Measurements from ENCODE around the gene VPREB1.
"Not testable (repeated sequence)": the region's sequence is repeated elsewhere in the genome, so short reads cannot be mapped to it uniquely, and the experiment has no call there.

The VPREB1 gene, protein sequence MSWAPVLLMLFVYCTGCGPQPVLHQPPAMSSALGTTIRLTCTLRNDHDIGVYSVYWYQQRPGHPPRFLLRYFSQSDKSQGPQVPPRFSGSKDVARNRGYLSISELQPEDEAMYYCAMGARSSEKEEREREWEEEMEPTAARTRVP

DNA sequence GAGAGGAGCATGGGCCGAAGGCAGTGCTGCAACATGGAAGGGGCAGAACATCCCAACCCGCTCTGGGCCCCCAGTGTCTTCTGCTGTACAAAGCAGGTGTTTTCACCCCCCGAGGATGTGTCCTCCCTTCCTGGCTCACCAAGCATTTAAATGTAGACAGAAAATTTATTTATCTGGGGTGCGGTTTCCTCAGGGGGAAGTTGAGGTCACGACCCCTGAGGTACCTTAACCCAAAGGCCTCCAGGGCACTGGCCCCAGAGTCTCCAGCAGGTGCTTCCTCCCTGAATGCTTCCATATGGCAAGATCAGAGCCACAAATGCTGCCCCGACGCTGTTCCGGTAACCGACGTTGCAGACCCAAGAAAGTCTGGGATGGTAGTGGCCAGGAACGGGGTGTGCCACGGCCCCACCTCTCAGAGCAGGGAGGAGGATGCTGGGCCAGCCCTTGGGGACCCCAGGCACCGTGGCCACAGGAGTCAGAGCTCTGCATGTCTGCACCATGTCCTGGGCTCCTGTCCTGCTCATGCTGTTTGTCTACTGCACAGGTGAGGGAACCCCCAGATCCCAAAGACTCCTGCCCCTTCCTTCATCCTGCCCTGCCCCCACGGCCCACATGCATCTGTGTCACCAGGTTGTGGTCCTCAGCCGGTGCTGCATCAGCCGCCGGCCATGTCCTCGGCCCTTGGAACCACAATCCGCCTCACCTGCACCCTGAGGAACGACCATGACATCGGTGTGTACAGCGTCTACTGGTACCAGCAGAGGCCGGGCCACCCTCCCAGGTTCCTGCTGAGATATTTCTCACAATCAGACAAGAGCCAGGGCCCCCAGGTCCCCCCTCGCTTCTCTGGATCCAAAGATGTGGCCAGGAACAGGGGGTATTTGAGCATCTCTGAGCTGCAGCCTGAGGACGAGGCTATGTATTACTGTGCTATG, at the start of gene VPREB1:
Gene VPREB1 (plus strand): TSS at position 471 of the 935 bp plus-strand sequence. CDS start 28 bp downstream, at position 499.
- DNase-seq (ENCODE audit: low read depth in 2 of 2): no peak

DNA sequence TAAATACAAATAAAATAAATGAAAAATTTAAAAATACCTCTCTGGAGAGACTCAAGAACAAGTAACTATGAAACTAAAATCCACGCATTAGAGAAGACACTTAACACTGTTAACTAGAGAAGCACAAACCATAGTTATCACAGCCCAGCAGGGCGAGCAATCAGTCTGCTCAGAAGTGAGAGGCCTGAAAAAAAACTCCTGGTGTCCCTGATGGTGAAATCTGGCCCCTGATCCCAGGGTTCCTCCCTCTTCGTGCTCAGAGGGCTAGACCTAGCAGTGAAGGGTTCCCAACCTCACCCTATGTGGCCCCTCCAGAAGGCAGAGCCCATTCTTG, 49.7 kb upstream of the VPREB1 start:
- DNase-seq (ENCODE audit: low read depth in 2 of 2): no peak

DNA sequence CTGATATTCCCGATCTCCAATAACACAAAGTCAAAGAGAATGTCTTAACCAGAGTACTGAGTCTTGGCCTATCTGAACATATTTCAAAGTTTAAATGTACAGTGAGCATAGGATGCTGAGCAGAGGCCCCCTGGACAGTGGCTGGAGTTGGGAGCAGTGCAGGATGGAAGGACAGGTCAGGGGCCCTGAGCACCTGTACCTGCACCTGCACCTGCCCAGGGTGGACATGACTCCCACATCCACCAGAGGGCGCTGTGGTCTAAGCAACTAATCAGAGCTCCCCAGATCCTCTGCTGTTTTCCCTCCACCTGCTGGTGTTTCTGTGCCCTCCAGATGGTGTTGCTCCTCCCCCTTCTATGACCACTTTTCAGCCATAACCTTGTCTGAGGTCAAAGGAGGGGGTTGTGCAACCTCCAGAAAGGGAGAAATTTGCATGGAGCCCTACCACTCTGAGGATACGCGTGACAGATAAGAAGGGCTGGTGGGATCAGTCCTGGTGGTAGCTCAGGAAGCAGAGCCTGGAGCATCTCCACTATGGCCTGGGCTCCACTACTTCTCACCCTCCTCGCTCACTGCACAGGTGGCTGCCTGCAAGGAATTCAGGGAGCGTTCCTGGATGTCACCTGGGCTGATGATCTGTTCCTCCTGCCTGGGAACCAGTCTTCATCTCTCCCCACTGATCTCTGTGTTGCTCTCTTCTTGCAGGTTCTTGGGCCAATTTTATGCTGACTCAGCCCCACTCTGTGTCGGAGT, 49.1 kb upstream of the VPREB1 start:
- DNase-seq (ENCODE audit: low read depth in 2 of 2): peak; percentile 42 to 77

DNA sequence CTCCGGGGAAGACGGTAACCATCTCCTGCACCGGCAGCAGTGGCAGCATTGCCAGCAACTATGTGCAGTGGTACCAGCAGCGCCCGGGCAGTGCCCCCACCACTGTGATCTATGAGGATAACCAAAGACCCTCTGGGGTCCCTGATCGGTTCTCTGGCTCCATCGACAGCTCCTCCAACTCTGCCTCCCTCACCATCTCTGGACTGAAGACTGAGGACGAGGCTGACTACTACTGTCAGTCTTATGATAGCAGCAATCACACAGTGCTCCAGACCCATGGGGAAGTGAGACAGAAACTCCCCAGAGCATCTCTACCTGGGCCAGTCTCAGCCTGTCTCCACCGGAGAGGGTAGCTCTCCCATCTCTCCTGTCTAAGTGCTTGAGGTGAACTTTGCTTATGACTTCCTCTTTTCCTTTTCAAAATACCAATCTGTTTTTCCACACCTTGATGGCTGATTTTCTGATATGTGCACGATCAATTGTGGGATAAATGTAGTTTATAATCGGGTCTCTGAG, 48.5 kb upstream of the VPREB1 start:
- no peak for DNase-seq (ENCODE audit: low read depth in 2 of 2)

DNA sequence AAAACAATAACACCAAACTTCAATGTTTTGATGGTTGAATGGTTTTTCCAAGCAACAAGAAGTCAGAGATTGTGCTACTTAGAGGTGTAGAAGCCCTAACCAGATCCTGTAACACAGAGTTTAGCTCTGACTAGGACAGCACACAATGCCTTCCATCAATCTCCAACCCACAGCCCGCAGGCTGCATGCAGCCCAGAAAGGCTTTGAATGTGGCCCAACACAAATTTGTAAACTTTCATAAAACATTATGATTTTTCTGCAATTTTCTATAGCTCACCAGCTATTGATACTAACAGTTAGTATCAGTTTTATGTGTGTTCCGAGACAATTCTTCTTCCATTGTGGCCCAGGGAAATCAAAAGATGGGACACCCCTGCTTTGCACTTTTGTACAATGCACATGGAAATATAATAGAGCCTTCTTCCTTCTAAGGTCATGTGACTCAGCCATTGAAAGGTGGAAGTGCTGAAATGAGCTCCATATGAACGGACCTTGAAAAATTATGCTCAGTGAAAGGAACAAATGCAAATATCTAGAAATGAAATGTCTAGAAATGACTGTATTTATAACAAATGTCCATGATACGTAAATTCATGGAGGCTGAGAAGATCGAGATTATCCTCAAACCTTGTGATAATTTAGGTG, 47.6 kb upstream of the VPREB1 start:
- DNase-seq (ENCODE audit: low read depth in 2 of 2): no peak

DNA sequence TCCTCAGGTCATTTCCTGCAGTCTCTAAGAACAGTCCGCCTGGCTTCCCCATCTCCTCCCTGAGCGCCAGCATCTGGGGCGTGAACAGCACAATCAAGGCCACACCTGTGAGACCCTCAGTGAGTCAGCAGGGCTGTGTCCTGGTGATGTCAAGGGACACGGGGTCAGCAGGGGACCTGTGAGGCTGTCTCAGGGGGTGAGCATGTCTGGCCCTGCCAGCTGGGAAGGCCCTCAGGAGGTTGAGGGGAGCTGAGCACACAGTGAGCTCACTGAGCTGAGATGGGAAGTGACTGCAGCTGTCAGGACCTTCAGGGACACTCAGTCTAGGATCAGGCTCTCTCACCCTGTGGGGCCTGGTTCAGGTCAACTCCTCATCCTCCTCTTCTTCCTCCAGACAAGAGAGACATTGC, 46.6 kb upstream of the VPREB1 start:
- DNase-seq (ENCODE audit: low read depth in 2 of 2): no peak

DNA sequence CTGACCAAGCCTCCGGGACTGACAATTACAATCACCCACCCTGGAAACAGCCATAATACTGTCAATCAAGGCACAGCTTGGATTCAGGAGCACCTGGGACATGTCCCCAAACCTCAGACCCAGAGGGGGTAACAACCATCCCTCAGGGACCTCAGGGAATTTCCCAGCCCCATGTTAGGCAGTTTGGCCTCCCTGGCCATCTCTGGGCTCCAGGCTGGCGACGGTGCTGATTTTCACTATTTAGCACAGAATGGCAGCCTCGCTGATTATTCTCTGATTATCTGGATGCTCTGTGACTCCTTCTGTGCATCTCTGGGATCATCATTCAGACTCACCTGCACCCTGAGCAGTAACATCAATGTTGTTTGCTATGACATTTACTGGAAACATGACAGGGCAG, 45.8 kb upstream of the VPREB1 start:
- no peak for DNase-seq (ENCODE audit: low read depth in 2 of 2)

DNA sequence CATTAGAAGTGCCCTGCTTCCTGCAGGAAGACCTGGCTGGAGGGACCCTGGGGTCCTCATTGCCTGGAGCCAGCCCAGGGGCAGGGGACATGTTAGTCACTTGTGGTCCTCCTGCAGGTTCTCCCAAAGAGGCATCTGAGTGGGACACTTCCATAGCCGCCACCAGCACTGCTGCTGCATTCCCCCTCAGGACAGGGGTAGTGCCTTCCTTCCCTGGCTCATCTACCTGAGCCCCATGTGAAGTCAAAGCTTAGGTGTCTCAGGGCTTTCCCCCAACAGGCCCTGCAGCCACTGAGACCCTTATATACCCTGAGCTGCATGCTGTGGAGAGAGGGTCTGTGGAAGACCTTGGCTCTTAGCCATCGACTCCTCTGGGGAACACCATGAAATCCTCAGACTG, 45.0 kb upstream of the VPREB1 start:
- DNase-seq (ENCODE audit: low read depth in 2 of 2): no peak

DNA sequence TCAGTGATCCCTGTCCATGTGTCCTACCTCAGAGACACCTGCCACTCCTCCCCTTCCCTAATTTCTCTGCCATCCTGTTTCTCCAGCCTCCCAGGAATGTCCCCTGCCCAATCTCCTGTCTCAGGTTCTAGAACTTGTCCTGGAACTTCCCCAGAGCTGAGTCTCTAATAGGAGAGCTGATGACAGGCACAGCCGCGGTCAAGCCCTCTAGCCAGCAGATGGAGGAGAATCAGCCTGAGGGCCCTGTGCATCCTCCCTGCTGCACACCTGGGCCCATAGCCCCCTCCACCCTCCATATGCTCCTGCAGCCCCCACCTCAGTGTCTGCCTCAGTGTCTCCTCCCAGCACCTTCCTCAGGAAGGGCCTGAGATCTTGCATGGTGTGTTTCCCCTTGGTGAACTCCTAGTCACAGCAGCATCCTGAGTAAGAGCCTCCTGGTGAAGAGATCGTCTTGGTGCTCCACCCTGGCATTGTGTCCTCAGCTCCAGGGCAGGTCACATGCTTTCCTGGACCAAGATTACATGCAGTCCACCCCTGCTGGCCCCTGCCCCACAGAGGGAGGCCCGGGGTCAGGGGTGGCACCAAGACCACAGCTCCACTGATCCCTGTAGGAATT, 43.9 kb upstream of the VPREB1 start:
- DNase-seq (ENCODE audit: low read depth in 2 of 2): no peak

DNA sequence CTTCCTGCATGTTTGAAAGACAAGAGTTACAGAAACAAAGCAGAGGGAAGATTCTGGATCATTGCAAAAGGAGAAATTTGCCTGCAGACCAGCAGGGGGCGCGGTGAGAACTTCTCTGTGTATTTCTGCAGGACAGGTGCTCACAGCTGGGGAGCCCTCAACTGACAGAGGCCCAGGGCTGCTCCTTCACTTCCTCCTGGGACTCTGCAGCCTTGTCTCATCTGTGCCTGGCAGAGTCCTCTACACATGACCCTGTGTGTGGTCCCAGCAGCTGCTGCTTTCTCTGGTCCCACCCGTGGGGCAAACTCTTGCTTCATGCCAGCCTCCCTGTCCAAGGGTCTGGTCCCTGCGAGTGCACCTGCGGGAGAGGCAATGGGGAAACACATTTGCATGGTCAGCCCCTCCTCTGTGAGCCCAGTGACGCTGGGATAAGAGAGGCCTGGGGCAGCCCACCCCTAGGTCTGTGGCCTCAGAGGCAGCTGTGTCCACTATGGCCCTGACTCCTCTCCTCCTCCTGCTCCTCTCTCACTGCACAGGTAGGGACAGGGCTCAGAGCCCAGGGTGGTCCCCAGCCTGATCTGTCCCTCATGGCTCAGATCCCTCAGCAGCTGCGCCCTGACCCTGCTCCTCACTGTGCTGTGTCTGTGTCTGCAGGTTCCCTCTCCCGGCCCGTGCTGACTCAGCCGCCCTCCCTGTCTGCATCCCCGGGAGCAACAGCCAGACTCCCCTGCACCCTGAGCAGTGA, 43.2 kb upstream of the VPREB1 start:
- peak in 1 of 2 donors; percentile 5 for DNase-seq (ENCODE audit: low read depth in 2 of 2)

DNA sequence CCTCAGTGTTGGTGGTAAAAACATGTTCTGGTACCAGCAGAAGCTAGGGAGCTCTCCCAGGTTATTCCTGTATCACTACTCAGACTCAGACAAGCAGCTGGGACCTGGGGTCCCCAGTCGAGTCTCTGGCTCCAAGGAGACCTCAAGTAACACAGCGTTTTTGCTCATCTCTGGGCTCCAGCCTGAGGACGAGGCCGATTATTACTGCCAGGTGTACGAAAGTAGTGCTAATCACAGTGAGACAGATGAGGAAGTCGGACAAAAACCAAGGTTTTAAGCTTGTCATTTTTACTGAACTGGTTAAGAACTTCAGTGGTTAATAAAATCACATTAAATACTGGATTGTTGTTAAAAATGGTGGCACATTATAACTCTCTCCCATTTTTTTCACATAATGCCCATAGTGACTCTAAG, 42.6 kb upstream of the VPREB1 start:
- DNase-seq (ENCODE audit: low read depth in 2 of 2): no peak

DNA sequence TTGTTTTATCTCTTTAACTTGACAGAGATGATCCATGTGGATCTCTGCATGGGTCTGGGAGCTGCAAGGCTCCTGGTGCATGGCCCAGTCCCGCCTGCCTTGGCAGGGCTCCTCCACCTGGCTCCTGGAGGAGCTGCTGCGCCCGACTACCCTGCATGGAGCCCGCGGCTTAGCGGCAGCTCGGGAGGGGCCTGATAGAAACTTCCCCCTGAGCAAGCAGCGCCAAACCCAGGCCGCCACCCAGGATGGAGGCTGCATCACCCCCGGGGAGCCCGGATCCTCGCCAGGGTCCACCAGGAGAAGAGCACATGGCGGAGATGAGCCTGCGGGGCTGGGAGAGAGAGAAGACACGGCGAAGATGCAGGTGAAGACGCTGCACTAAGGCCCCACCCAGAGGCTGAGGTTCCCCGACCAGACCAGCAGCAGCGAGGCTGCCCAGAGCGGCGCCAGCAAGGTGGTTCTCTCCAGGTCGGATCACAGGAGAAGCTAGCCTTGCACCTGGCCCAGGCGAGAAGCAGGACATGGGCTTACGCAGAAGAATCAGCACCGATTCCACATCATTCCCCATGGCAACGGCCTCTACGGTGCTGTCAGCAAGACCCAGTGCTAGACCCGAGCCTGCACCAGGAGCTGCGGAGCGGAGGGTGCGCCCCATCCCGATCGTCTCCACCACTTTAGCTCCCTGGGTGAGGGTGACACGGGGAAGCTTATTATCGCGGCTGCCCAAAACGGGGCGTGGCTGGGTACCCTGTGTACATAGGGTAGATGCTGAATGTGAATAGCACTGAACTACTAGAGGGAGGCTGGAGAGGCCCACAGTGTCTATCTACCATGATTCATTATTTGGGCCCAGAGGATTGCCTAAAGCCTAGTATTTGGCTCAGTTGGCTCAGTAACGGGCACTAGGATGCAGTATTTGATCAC, 41.3 kb upstream of the VPREB1 start:
- no peak for DNase-seq (ENCODE audit: low read depth in 2 of 2)

DNA sequence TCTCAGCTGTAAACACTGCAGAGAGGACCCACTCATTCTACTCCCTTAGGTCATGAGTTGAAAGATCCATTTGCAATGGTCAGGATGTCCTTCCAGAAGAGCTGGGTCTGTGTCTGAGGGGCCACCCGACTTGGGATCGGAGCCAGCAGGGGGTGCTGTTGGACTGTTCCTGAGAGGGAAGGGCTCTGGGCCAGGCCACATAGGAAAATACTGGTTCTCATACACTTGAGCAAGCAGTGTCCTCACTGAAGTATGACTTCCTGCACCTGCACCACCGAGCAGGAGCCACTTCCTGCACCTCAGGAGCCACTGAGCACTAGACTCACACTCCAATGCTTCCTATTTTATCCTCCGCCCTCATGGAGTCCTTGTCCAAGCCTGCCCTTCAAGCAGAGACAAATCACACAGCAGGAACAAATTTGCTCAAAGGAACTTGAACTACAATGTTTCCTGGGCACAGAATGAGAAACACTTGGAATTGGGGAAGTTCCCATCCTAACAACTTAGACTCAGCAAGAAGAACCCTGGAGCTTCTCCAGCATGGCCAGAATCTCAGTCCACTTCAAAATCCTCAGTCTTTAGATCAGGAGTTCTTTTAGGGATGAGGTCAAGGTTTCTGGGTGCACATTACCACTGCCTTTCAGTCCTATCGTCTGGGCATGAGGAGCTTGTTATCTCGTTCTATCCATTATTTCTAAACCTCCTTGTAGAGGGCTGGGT, 36.6 kb upstream of the VPREB1 start:
- peak; percentile 47 to 74 for DNase-seq (ENCODE audit: low read depth in 2 of 2)

DNA sequence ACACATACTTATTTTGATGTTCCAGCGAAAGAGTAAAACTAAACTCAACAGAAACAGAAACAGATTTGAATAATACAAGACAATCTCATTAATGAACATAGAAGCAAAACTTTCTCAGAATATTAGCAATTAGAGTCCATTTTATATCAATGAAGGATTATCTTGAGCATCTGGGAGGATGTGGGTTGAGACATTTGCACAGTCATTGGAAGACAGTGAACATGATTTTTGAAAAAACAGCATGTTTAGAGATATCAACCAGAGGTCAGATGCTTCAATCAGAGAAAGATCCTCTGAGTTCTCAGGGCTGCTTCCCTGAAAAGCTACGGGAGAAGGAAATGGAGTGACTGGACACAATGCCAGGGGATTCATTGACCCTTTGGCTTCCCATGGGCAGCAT, 35.9 kb upstream of the VPREB1 start:
- DNase-seq (ENCODE audit: low read depth in 2 of 2): no peak

DNA sequence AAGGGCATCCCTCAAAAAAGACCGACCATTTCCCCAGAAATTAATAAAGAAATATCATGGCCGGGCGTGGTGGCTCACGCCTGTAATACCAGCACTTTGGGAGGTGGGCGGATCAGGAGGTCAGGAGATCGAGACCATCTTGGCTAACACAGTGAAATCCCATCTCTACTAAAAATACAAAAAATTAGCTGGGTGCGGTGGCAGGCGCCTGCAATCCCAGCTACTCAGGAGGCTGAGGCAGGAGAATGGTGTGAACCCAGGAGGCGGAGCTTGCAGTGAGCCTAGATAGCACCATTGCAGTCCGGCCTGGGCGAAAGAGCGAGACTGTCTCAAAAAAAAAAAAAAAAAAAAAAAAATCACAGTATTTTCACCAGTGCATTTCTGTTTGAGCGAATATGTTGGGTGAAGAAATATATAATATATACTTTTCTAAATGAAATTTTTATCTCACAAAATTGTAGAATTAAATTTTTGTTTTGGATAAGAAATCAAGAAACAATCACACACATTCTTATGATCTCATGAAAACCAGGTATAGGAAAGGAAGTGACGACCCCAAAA, 35.4 kb upstream of the VPREB1 start:
- DNase-seq (ENCODE audit: low read depth in 2 of 2): not testable (repeated sequence)

DNA sequence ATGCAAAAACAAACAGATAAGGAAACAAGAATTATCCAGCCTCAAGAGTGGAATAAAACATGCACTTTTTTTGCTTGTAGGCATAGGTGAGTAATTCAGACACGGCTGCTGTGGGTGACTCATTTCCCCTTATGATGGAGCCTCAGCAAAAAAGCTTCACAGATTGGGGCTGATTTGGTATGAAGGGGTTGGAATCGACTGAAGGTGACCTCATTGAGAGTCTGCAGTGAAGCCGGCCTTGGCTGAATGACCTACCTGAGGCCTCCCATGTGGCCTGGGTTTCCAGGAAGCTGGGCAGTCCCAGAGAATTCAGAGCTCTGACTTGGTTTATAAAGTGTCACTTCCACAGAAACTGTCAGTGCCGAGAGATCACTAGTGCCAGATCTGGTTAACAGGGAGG, 34.2 kb upstream of the VPREB1 start:
- DNase-seq (ENCODE audit: low read depth in 2 of 2): no peak

DNA sequence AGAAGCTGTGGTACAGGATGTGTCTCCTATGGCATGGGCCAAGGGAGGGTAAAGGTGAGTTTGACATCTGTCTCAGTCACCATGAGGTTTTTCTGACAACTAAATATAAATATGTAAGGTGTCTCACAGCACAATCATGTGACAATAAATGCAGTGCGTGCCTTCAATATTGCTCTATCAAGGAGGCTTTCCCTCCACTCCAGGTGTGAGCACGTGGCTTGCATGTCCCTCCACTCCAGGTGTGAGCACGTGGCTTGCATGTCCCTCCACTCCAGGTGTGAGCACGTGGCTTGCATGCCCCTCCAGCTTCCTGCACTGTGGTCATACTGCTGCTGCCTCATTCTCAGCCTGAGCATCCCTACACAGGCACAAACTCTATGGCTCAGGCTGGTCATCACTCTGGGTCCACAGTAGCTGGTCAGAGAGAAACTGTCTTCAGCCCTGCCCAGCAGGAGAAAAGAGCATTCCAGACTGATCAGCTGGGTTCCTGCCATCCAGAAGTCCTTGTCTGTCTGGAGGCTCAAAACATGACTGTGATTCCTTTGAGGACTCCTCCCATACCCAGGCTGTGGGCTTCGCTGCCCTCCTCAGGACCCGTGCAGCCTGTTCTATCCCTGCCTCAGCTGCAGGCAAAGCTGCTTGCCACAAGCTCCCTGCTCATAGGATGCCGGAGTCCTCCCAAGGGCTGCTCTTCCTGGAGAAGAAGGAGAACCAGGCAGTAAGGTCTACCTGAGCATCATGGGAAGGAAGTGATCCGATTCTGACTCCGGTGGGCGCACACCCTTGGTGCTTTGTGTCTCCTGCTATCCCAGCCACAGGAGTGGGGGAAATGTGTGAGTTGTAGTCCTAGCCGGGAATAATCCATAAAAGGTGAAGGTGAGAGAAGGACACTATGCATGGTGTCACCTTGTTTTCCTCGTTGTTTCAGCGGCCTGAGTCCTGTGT, 33.4 kb upstream of the VPREB1 start:
- DNase-seq (ENCODE audit: low read depth in 2 of 2): no peak

DNA sequence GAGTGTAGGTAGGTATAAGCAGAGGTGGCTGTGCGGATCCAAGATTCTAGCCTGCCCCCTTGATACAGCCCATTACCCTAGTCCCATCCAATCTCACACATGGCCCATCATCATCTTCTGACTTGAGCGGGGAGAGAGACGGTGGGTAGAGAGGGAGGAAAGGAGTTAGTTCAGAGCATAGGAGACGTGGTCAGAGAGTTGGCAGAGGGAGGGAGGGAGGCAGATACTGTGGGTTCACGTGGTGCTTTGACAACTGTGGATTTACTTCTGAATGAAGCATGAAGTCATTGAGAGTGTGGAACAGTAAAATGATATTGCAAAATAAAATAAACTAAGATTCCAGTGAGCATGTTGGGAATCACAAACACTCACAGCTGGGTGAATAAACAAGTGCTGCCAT, 31.4 kb upstream of the VPREB1 start:
- no peak for DNase-seq (ENCODE audit: low read depth in 2 of 2)

All from stimulated activated CD8-positive, alpha-beta memory T cell treated with anti-CD3 and anti-CD28 coated beads, Interleukin-7, amount 100 ng/mL, for 1 hour (primary cell).